Neutrophil (primary cell): ENCODE data around the gene ADD3.

Experiments
- H3K27ac ChIP-seq: fragments of 200-600 bp; sonication (generic); 2 replicates; pipeline ENCODE4 v1.5.1; 2016; ENCODE audit warnings: mild to moderate bottlenecking, moderate library complexity
- H3K27me3 ChIP-seq: fragments of 200-600 bp; sonication (generic); 2 replicates; pipeline ENCODE4 v1.6.0; 2016; ENCODE audit warnings: mild to moderate bottlenecking
- H3K36me3 ChIP-seq: fragments of 200-600 bp; sonication (generic); 2 replicates; pipeline ENCODE4 v1.5.1; 2017
- H3K4me1 ChIP-seq, 2 experiments: fragments of 200-600 bp in 1 of 2; sonication (generic) in 1 of 2; 1 replicate in 1 of 2; 2 replicates in 1 of 2; pipeline versions ENCODE4 v1.5.1 to v1.6.1; 2013 to 2016; ENCODE audit warnings: low read depth in 1 of 2, low read length in 1 of 2, mild to moderate bottlenecking in 1 of 2, moderate library complexity in 1 of 2; ENCODE audit not compliant: control insufficient read depth in 1 of 2, insufficient read depth in 1 of 2
- H3K4me3 ChIP-seq, 2 experiments: fragments of 200-600 bp in 1 of 2; sonication (generic) in 1 of 2; 1 replicate in 1 of 2; 2 replicates in 1 of 2; pipeline ENCODE4 v1.5.1; 2013 to 2016; ENCODE audit warnings: low read depth in 1 of 2, low read length in 1 of 2, mild to moderate bottlenecking in 1 of 2, moderate library complexity in 1 of 2
- H3K9me3 ChIP-seq: fragments of 200-600 bp; sonication (generic); 2 replicates; pipeline ENCODE4 v1.5.1; 2016
- CTCF ChIP-seq: fragments of 200-600 bp; sonication (generic); IDR thresholded peaks from 2 replicates; pipeline ENCODE4 v1.5.1; 2016; ENCODE audit warnings: antibody characterized with exemption

The ADD3 gene

GRCh38 chr10:110007701-110008517, at the start of gene ADD3:
Gene ADD3, plus strand, starts transcription at chr10:110007984. Its CDS starts 92,670 bp downstream, at chr10:110100654.
- Histone ChIP-seq H3K4me1 (peaks cover 48 to 69% of the 10 kb centered on the region in 2 experiments), H3K36me3 (no peaks in the 10 kb centered on the region)

GRCh38 chr10:109958059-109958458, 49.7 kb upstream of the ADD3 start:
- Histone ChIP-seq H3K27ac (no peak overlapping the region), H3K4me3 (no peak overlapping the region), H3K27me3 (no peaks in the 10 kb centered on the region), H3K36me3 (no peaks in the 10 kb centered on the region), H3K4me1 (no peaks in the 10 kb centered on the region), H3K9me3 (no peaks in the 10 kb centered on the region)
- no peak for TF ChIP-seq CTCF

More at GRCh38 chr10:110007701-110008517, at the start of gene ADD3:
- no peaks in the 10 kb centered on the region for H3K9me3 ChIP-seq
- no peak for TF ChIP-seq CTCF
- peak within 1 kb of the TSS; percentile 93 for H3K27ac ChIP-seq
- H3K27me3 ChIP-seq, result no peaks in the 10 kb centered on the region
- H3K4me3 ChIP-seq, result peak within 1 kb of the TSS; percentile 86 to 96

GRCh38 chr10:109959259-109960145, 48.3 kb upstream of the ADD3 start:
- TF ChIP-seq CTCF, result no peak
- H3K27me3 ChIP-seq, result no peaks in the 10 kb centered on the region

GRCh38 chr10:109960682-109961081, 47.1 kb upstream of the ADD3 start:
- no peak for TF ChIP-seq CTCF
- Histone ChIP-seq H3K27me3 (no peaks in the 10 kb centered on the region), H3K9me3 (no peaks in the 10 kb centered on the region), H3K4me1 (no peaks in the 10 kb centered on the region), H3K36me3 (no peaks in the 10 kb centered on the region), H3K4me3 (no peak overlapping the region), H3K27ac (no peak overlapping the region)

More at GRCh38 chr10:109959259-109960145, 48.3 kb upstream of the ADD3 start:
- no peaks in the 10 kb centered on the region for H3K4me1 ChIP-seq
- H3K9me3 ChIP-seq, result no peaks in the 10 kb centered on the region
- no peak overlapping the region for H3K27ac ChIP-seq
- no peaks in the 10 kb centered on the region for H3K36me3 ChIP-seq
- H3K4me3 ChIP-seq, result no peak overlapping the region

GRCh38 chr10:109961174-109962001, 46.4 kb upstream of the ADD3 start:
- no peak for TF ChIP-seq CTCF
- no peaks in the 10 kb centered on the region for H3K36me3 ChIP-seq

More at GRCh38 chr10:109961174-109962001, 46.4 kb upstream of the ADD3 start:
- H3K4me1 ChIP-seq, result no peaks in the 10 kb centered on the region
- no peak overlapping the region for H3K27ac ChIP-seq
- H3K4me3 ChIP-seq, result no peak overlapping the region
- H3K27me3 ChIP-seq, result no peaks in the 10 kb centered on the region
- H3K9me3 ChIP-seq, result no peaks in the 10 kb centered on the region
